HG03520 (cell line): ENCODE data around the gene PRKCZ.

Source experiments
- ATAC-seq: cut with Tn5 transposase; IDR thresholded peaks from one replicate; pipeline ENCODE4 v1.9.1; 2021; ENCODE audit warnings: mild to moderate bottlenecking, moderate library complexity; ENCODE audit not compliant: unreplicated experiment

The PRKCZ gene

DNA sequence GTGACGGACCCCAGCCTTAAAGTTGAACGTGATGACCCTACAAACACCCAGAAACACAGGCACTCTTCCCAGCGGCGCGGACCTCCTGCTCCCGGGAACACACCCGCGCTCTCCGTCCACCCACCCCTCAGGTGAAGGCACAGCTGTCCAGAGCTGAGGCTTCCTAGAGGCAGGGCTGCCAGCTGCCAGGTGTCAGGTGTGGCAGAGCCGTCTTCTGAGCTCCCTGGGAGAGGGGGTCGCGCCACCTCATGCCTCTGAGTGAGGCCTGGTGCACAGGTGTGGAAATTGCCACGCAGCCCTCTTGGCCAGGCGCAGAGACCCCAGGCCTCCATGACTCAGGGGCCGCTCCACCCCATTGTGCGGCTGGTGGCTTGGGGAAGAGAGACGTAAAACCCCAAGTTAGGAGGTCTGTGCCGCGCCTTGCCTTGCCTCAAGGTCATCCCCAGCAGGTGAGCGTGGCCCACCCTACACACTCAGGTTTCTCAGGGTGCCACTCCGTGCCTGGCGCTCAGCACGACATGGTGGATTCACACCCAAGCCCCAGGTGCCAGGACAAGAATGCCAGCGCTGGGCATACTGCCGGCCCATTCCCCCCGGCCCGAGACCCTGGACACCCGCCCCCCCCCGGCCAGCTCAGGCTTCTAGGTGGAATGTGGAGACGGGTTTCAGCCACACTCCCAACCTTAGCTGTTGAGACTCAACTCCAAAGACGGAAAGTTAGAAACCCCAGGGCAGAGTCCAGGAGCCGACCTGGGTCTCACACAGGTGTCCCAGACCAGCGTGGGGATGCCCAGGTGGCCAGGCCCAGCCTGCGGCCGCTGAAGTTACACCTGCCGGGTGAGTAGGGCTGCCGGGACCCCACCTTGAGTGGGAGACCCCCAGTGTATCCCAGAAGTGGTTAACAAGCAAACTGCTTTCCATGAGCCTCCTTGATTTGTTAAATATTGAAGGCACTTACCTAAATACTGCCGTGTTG lies 136.0 kb downstream of the PRKCZ start:
- ATAC-seq, result no peak

DNA sequence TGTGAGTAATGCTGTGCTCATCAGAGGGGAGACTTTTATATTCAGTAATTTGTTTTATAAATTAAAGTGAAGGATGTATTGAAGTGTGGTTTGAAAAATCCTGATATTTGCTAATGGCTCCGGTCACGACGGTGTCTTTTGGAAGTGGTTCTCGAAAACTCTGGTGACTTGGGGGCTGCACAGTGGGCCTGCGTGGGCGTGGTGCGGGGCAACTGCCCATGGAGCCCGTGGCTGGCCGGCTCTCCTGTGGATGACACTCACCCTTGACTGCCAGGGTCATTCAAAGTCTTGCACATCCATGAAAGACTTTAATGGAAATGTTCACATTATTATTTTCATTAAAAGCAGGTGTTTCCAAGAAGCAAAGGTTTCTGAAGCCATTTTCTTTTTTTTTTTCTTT lies 136.7 kb downstream of the PRKCZ start:
- ATAC-seq, result no peak

GRCh38 chr1:2187619-2188018 lies 137.4 kb downstream of the PRKCZ start:
- ATAC-seq, result no peak

GRCh38 chr1:2188336-2188735 lies 138.1 kb downstream of the PRKCZ start:
- no peak for ATAC-seq

DNA sequence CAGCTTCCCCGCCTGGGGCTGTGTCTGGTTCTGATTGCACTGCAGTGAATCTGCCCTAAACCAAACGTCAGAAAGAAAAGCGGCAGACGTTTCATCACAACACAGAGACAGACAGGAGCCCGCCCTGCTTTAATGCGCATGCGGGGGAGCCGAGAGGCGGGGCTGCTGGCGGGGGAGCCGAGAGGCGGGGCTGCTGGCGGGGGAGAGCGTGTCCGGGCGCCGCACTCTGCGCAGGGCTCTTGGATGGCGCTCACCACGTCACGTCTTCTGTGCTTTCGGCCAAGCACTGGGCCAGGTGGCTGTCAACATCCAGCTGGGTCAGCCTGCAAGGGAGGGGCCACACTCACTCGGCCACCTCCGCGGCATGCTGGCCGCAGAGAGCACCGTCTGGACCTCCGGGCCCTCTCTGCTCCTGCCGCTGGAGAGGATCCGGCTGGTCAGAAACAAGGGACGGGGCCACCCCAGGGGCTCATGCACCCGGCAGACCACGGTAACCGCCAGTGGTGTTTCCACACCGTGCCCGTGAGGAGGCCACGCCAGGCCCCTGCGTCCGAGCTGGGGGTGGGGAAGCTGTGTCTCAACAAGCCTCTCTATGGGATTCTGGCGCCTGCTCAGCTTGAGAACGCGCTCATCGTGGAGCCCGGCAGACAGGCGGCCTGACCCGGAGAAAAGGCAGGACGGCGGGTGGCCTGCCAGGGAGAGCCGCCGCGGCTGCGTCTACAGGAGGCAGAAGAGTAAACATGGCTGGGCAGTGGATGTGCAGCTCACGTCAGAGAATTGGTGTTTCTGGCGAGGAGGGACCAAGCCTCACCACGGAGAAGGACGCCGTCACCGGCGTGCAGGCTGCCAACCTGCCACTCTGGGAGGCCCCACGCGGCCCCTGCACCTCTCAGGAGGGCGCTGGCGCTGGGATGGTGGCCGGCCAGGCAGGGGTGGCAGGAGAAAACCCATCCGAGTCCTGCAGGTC lies 139.5 kb downstream of the PRKCZ start:
- ATAC-seq, result peak; percentile 78

DNA sequence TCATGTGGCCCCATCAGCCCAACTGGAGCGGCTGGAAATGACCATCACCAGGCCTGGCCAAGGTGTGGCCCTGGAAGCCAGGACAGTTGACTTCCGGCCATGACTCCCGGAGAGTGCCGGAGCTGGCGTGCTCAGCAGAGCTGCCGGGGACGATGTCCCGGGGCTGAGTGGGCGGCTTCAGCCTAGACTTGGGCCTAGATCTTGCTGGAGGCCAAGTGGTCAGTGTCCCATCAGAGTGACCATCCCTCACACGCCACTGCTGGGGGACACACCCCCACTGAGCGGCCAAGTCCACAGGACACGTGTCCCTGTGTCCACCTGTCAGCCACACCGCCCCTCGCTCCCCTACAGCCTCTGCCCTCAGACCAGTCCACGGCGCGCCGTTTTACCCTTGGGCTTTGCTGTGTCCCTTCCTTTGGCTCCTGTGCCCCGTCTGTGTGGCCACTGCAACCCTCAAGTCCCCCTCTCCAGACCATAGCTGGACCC lies 140.3 kb downstream of the PRKCZ start:
- no peak for ATAC-seq

- no peak for ATAC-seq
Measured at GRCh38 chr1:2192031-2192995, 142.1 kb downstream of the PRKCZ start.

GRCh38 chr1:2193514-2194281 lies 143.5 kb downstream of the PRKCZ start:
- ATAC-seq, result no peak

- ATAC-seq, result peak; percentile 43
Measured at GRCh38 chr1:2194319-2194897, 144.2 kb downstream of the PRKCZ start, which contains the start of gene FAAP20. Gene FAAP20, minus strand, starts transcription at chr1:2194772. Its CDS starts 23 bp downstream, at chr1:2194749.

GRCh38 chr1:2194898-2195673 lies 144.9 kb downstream of the PRKCZ start:
- peak; percentile 52 for ATAC-seq

DNA sequence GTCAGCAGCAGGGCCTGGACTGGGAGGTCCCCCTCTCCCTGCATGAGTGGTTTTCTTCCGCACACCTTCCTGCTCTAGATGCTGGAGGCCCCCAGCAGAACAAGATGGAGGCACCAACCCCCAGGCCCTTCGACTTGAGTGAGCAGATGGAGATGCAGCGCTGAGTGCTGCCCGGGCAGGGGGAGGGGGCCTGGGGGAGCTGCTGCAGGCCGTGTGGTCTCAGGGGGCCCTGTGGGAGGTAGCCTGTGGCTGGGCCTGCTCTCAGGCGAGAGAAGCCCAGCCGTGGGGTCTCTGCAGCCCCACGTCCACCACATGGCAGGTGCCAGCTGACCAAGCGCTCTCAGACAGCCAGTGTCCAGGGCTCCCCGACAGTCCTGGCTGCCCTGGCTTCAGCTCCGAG lies 145.6 kb downstream of the PRKCZ start:
- ATAC-seq, result no peak

GRCh38 chr1:2196901-2197638 lies 146.9 kb downstream of the PRKCZ start:
- no peak for ATAC-seq

- ATAC-seq, result no peak
Measured at GRCh38 chr1:2197707-2198165, 147.5 kb downstream of the PRKCZ start.

- no peak for ATAC-seq
Measured at GRCh38 chr1:2198571-2198970, 148.4 kb downstream of the PRKCZ start.

DNA sequence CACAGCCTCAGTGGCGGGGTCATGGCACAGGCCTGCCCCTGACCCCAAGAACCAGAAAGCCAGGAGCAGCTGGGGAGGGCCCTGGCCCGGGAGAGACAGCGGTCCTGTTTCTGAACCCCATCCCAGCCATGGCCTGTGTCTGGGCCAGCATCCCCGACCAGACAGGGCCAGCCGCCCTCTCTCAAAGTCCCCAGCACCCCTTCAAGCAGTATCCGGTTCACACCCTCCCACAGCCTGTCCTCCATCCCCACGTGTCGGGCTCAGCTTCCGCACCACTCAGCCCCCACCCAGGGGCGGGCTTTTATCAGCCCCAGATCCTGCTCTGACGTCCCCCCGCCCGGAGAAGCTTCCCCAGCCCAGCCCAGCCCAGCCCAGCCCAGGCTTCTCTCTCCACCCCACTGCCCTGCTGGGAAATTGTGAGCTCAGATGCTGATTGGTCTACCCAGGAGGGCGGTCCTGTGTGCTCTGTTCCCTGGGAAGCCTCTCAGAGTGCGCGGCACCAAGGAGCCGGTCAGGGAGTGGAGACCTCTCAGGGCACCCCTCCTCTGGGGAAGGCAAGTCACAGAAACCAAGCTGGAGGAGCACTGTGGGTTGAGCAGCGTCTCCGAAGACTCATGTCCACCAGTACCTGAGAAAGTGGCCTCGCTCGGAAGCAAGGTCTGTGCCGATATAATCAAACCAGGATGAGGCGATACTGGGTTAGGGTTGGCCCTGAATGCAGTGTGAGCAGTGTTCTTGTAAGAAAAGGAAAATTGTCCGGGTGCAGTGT lies 149.0 kb downstream of the PRKCZ start:
- ATAC-seq, result no peak

DNA sequence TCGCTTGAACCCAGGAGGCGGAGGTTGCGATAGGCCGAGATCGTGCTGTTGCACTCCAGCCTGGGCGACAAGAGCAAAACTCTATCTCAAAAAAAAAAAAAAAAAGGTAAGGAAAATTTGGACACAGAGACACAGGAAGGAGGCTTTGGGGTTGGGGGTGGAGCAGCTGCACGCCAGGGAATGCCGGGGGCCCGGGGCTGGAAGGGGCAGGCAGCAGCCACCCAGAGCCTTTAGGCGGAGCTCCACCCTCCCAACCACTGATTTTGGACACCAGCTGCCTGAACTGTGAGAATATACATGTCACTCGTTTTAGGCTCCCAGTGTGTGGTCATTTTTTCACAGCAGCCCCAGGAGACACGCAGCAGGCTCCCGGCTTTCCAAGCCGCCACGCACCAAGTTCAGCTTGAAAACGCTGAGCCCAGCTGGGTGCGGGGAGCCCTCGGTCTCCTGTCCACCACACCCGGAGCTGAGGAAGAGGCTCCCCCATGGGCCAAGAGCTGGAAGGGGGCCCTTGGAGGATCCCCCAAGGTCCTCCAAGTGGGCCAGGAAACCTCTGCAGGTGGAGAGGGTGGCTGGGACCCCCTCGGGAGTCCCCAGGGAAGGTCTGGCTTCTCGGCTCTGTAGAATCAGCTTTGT lies 150.2 kb downstream of the PRKCZ start:
- no peak for ATAC-seq
